GM23248 (cell line): ENCODE results near the gene HEBP1.

Experiments
- EZH2 ChIP-seq: fragments of 200-600 bp; sonication (generic); IDR thresholded peaks from 2 replicates; pipeline ENCODE4 v1.6.1; 2018; ENCODE audit warnings: antibody characterized with exemption, mild to moderate bottlenecking; ENCODE audit not compliant: insufficient read depth, poor library complexity, severe bottlenecking
- EZH2phosphoT487 ChIP-seq: fragments of 200-600 bp; sonication (generic); IDR thresholded peaks from 2 replicates; pipeline ENCODE4 v1.6.1; 2018; ENCODE audit warnings: antibody characterized with exemption, moderate library complexity, mild to moderate bottlenecking, low read depth; ENCODE audit not compliant: insufficient read depth

- TF ChIP-seq EZH2 (no peak), EZH2phosphoT487 (no peak)
Observed at GRCh38 chr12:13007496-13008233, 7.6 kb upstream of the HEBP1 start.
